ENCODE measurements around the gene A1CF.

A1CF gene

DNA sequence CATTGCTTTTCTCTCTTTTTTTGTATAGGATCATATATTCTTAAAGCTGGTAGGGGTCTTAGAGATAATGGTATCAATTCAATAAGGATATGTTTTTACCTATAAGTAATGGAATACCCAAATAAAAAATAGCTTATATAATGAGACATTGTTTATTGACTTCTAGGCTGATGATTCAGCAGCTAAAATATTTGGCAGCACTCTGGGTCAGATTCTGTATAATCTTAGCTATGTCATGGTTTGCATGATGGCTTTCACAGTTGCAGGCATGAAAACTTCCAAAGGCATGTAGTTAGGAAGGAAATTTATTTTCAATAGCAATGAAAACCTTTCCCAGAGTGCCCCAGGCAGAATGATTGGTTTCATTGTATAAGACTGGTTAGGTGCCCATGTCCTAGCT, 32.1 kb upstream of the A1CF start:
- no peak for TF ChIP-seq CTCF (IDR thresholded peaks at IDR 0.05)

DNA sequence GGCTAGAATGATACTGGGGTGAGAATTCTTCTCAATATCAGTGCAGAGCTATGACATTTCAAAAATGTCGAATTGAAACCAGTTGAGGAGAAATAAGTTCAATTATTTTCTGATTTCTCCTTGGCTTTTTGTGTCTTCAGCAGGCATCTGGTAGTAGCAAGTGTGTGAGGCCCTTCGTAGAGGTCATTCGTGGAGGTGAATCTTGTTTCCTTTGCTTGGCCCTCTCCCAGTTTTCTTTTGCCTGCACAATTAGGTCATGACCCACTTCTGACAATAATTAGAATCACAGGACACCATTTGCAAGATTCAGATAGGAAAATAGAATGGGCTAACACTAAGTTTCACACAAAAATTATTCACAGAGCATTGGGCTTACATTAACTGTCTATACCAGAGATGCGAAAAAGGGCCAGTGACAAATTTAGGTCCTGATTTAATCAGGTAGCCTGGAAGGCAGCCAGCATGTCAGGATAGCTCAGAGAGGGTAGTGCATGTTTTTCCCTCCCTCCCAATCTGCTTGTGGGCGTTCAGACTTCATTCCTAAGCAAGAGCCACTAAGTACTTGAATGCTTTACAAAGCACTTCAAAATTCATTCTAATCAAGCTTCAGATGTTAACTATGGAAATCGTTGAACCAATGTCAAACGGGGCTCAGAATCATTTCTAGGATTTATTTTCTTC, 24.0 kb upstream of the A1CF start:
- no peak for TF ChIP-seq CTCF (IDR thresholded peaks at IDR 0.05)

DNA sequence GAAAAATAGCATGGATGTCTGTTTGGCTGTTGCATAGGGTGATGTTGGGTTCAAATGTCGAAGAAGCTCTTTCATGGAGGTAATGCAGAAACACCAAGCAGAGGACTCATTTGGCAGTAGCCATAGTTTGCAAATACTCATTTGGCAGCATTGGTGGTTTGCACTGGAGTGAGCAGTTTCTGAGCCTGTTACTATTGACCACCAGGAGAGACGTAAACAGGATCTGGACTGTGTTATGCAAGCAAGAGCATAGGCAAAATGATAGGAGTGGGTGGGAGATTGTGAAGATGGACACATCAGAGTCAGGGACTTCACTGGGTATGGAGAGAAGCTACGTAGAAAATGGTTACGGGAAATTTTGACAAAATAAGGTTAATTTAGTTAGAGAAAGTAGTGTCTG, 22.9 kb upstream of the A1CF start:
- no peak for TF ChIP-seq CTCF (IDR thresholded peaks at IDR 0.05)

- TF ChIP-seq CTCF (IDR thresholded peaks at IDR 0.05) = no peak
Measured at GRCh38 chr10:50896721-50897120, 11.3 kb upstream of the A1CF start.

- TF ChIP-seq CTCF (IDR thresholded peaks at IDR 0.05) = no peak
Measured at GRCh38 chr10:50894312-50894711, 8.9 kb upstream of the A1CF start.

GRCh38 chr10:50892467-50892866, 7.0 kb upstream of the A1CF start:
- no peak for TF ChIP-seq CTCF (IDR thresholded peaks at IDR 0.05)

DNA sequence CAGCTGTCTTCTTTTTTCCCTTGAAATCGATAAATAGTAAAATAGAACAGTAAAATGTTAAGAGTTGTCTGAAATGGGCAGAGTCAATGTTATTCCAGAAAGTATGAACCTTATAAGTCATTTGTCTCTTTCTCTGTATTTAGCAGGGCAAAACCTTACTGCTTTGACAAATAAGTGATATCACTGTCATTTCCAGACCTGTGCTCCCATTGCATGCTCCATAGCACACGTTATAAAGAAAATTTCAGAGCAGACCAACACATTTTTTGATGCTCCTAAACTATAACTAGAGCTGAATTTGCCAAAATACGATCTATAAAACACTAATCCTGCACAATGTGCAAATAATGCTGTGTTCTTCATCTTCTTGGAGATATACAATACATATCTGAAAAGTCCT, 1.1 kb downstream of the A1CF start:
- TF ChIP-seq CTCF (IDR thresholded peaks at IDR 0.05) = no peak

GRCh38 chr10:50883629-50884028, 1.8 kb downstream of the A1CF start:
- TF ChIP-seq CTCF (IDR thresholded peaks at IDR 0.05) = no peak
